HFF-Myc (cell line): ENCODE results near the gene WDR19.

Experiments used
- DNase-seq: peaks from one replicate; pipeline ENCODE4 v3.0.0-alpha.2; 2011; ENCODE audit warnings: low read depth; ENCODE audit errors: extremely low read depth
- H3K4me3 ChIP-seq: replicated peaks from 2 replicates; pipeline ENCODE4 v1.5.1; 2011; ENCODE audit warnings: low read depth, mild to moderate bottlenecking, control low read depth, low read length
- CTCF ChIP-seq: IDR thresholded peaks from 2 replicates; pipeline ENCODE4 v1.5.1; 2012; ENCODE audit warnings: mild to moderate bottlenecking, low read depth, low read length, control low read depth; ENCODE audit errors: missing control alignments

WDR19 gene

DNA sequence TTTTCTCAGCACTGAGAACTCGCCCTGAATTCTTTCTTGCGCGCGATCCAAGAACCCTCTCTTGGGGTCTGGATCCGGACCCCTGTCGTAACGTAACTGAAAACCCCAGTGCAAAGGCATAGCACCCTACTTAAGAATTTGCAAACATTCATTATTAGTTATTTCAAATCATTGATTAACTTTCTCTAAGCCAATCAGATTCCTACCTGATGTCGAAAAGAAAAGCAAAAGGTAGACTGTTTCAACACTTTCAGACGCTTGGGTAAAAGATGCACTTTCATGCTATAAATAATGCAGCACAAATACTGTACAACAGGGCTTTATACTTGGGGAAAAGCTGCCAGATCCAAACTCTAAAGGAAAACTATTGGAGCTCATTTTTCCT, 817 bp upstream of the WDR19 start:
- no peak for DNase-seq
- no peak for TF ChIP-seq CTCF
- peak overlapping the region; percentile 68 for H3K4me3 ChIP-seq

DNA sequence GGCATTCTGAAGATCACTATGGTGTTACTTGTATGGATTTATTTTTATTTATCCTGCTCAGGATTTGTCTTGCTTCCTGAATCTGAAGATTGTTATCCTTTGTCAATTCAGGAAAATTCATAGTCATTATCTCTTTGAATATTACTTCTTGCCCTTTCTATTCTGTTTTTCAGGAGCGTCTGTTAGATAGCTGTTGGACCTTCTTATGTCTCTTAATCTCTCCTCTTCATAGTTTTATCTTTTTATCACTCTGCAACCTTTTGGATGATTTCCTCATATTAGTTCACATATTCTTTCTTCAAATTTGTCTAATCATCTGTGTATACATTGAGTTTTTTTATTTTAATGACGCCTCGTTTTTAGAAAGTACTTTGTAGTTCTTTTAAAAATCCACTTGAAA, 19.6 kb downstream of the WDR19 start:
- no peak for TF ChIP-seq CTCF
- DNase-seq, result no peak
- no peak overlapping the region for H3K4me3 ChIP-seq

GRCh38 chr4:39204543-39204942, 22.2 kb downstream of the WDR19 start:
- TF ChIP-seq CTCF, result no peak
- no peak for DNase-seq
- no peak overlapping the region for H3K4me3 ChIP-seq

GRCh38 chr4:39205000-39205399, 22.7 kb downstream of the WDR19 start:
- no peak for TF ChIP-seq CTCF
- DNase-seq, result no peak
- no peak overlapping the region for H3K4me3 ChIP-seq

DNA sequence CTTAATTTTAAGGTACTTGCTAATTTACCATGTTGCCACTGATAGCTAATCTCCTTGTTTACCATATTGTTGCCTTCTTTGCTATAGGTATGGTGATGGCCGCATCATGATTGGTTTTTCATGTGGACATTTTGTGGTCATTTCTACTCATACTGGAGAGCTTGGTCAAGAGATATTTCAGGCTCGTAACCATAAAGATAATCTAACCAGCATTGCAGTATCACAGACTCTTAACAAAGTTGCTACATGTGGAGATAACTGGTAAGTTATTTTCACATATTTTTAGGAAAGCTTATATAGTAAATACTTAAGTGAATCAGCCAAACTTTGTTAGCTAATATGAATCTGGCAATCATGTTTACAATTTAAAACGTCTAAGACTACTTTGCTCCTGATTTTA, 23.1 kb downstream of the WDR19 start:
- no peak for TF ChIP-seq CTCF
- H3K4me3 ChIP-seq, result no peak overlapping the region
- no peak for DNase-seq

DNA sequence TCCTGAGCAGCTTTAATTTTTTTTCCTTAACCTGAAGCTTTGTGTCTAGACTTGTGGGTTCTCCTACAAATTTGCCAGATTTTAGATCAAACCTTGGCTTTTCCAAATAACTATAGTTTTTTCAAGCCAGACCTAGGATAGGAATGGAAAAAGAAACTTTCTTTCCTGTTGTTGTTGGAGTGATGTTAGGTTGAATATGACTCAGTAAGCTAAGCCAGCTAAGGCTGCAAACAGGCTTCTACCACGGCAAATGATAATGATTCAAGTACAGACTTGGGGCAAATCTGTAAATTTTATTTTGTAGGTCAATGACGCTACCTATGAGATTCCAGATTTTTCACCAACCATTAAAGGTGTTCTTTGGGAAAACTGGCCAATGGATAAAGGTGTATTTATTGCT, 45.6 kb downstream of the WDR19 start:
- no peak for TF ChIP-seq CTCF
- no peak overlapping the region for H3K4me3 ChIP-seq
- DNase-seq, result no peak

- no peak for TF ChIP-seq CTCF
- H3K4me3 ChIP-seq, result no peak overlapping the region
- no peak for DNase-seq
Observed at GRCh38 chr4:39228377-39228776, 46.0 kb downstream of the WDR19 start.
